Esophagus squamous epithelium (tissue), 4 donors: ENCODE data around the gene STARD7.

Source experiments
- POLR2A ChIP-seq, 4 donors: fragments of 450-650 bp; IDR thresholded peaks; one replicate each; pipeline ENCODE4 v1.6.1; 2017; ENCODE audit warnings: antibody characterized with exemption in 4 of 4, mild to moderate bottlenecking in 4 of 4, moderate library complexity in 3 of 4
- TF ChIP-seq, protein P1 (sequence below), 6 experiments: fragments of 450-650 bp in 4 of 6; fragments of 200-600 bp in 2 of 6; sonication (generic) in 2 of 6; IDR thresholded peaks; one replicate each; pipeline ENCODE4 v1.5.1; 2016 to 2019; ENCODE audit warnings: antibody characterized with exemption in 6 of 6, mild to moderate bottlenecking in 4 of 6, moderate library complexity in 4 of 6

DNA sequence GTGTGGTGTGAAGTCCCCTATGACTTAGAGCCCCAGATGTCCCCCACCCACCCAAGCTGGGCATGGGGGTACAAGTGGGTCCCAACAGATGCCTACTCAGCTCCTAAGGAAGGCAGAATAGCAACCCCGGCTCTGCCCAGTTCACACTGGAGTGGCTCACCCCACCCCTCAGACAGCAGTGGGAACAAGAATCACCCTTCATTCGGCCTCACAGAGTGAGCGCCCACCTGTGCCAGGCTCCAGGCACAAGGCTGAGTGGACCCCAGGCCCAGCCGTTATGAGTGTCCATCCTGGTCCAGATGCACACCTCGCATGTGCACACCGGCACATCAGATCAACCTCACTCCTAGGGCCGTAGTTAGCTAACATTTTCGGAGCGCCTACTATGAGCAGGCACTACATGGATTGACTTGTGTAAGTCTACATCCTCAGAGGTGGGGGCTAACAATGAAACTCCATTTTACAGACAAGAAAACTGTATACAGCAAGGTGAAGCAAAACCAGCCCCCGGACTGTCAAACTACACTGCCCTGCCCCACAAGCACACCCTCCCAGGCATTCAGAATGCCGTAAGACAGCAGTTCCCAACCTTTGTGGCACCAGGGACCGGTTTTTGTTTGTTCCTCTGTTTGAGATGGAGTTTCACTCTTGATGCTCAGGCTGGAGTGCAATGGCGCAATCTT, 67.5 kb downstream of the STARD7 start:
- TF ChIP-seq, protein P1, sequence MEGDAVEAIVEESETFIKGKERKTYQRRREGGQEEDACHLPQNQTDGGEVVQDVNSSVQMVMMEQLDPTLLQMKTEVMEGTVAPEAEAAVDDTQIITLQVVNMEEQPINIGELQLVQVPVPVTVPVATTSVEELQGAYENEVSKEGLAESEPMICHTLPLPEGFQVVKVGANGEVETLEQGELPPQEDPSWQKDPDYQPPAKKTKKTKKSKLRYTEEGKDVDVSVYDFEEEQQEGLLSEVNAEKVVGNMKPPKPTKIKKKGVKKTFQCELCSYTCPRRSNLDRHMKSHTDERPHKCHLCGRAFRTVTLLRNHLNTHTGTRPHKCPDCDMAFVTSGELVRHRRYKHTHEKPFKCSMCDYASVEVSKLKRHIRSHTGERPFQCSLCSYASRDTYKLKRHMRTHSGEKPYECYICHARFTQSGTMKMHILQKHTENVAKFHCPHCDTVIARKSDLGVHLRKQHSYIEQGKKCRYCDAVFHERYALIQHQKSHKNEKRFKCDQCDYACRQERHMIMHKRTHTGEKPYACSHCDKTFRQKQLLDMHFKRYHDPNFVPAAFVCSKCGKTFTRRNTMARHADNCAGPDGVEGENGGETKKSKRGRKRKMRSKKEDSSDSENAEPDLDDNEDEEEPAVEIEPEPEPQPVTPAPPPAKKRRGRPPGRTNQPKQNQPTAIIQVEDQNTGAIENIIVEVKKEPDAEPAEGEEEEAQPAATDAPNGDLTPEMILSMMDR (IDR thresholded peaks at IDR 0.05), result no peak
- TF ChIP-seq POLR2A (IDR thresholded peaks at IDR 0.05), result no peak
